ENCODE measurements around the gene TTF2.

DNA sequence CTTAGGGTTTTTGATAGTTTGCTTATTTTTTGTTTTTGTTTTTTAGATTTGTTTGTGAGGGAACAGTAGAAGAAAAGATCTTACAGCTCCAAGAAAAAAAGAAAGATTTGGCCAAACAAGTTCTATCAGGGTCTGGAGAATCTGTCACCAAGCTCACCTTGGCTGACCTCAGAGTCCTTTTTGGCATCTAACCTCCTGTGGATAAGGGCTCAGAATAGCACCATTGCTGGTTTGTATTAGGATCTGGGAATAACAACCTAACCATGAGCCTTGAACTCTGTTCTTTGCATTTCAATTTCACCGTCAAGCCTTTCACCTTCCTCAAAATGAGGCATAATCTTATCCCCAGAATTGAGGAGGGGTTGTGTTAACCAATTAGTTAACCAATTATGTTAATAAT lies 41.2 kb downstream of the TTF2 start:
- TF ChIP-seq, protein P1, sequence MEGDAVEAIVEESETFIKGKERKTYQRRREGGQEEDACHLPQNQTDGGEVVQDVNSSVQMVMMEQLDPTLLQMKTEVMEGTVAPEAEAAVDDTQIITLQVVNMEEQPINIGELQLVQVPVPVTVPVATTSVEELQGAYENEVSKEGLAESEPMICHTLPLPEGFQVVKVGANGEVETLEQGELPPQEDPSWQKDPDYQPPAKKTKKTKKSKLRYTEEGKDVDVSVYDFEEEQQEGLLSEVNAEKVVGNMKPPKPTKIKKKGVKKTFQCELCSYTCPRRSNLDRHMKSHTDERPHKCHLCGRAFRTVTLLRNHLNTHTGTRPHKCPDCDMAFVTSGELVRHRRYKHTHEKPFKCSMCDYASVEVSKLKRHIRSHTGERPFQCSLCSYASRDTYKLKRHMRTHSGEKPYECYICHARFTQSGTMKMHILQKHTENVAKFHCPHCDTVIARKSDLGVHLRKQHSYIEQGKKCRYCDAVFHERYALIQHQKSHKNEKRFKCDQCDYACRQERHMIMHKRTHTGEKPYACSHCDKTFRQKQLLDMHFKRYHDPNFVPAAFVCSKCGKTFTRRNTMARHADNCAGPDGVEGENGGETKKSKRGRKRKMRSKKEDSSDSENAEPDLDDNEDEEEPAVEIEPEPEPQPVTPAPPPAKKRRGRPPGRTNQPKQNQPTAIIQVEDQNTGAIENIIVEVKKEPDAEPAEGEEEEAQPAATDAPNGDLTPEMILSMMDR (optimal IDR thresholded peaks at IDR 0.05 in 1 of 3, IDR thresholded peaks at IDR 0.05 in 1 of 3, conservative IDR thresholded peaks at IDR 0.05 in 1 of 3; ENCODE audit: extremely low read depth in 1 of 3, insufficient read depth in 2 of 3, low read length in 3 of 3), result no peak
- TF ChIP-seq EZH2 (IDR thresholded peaks at IDR 0.05; ENCODE audit: low read length), result no peak

Data from keratinocyte (primary cell).